Cortex of kidney (tissue), 1 donor: ENCODE data around the gene PPM1H.
"Not testable (repeated sequence)": the region's sequence is repeated elsewhere in the genome, so short reads cannot be mapped to it uniquely, and the experiment has no call there.

Experiments used
- DNase-seq: peaks from one replicate; lab custom pipeline; 2025; lab: John Stamatoyannopoulos, UW

The PPM1H gene, protein sequence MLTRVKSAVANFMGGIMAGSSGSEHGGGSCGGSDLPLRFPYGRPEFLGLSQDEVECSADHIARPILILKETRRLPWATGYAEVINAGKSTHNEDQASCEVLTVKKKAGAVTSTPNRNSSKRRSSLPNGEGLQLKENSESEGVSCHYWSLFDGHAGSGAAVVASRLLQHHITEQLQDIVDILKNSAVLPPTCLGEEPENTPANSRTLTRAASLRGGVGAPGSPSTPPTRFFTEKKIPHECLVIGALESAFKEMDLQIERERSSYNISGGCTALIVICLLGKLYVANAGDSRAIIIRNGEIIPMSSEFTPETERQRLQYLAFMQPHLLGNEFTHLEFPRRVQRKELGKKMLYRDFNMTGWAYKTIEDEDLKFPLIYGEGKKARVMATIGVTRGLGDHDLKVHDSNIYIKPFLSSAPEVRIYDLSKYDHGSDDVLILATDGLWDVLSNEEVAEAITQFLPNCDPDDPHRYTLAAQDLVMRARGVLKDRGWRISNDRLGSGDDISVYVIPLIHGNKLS

GRCh38 chr12:62934799-62935674, at the start of gene PPM1H:
TSS of gene PPM1H (minus strand) at chr12:62935150. CDS start at chr12:62934736, 414 bp downstream.
- DNase-seq, result no peak

GRCh38 chr12:62983594-62983993, 48.6 kb upstream of the PPM1H start:
- DNase-seq, result no peak

GRCh38 chr12:62978768-62979167, 43.8 kb upstream of the PPM1H start:
- no peak for DNase-seq

GRCh38 chr12:62977883-62978282, 42.9 kb upstream of the PPM1H start:
- DNase-seq, result no peak

- DNase-seq, result no peak
Measured at GRCh38 chr12:62977418-62977817, 42.5 kb upstream of the PPM1H start.

DNA sequence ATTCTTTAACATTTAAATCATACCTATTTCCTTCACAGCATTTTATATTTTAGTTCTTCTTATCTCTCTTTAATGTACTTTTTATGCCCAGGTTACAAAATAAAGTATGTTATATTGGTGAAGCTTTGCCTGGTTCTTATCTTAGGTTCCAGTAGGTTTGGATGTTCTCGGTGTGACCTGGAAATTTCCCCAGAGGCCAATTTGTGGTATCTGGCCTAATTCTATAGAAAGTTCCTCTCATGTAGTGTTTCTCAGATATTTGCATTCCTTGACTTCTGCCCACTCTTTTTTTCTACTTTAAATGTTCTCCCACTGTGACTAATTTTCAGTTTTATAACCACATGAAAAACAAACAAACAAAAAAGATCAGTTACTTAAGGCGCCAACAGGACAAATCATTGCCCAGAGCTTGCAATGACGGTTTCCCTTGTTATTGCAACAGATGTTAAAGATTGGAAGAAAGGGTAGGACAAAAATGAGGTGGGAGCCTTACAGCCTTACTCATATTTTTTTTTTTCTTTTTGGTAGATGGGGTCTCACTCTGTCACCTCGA, 41.2 kb upstream of the PPM1H start:
- no peak for DNase-seq

DNA sequence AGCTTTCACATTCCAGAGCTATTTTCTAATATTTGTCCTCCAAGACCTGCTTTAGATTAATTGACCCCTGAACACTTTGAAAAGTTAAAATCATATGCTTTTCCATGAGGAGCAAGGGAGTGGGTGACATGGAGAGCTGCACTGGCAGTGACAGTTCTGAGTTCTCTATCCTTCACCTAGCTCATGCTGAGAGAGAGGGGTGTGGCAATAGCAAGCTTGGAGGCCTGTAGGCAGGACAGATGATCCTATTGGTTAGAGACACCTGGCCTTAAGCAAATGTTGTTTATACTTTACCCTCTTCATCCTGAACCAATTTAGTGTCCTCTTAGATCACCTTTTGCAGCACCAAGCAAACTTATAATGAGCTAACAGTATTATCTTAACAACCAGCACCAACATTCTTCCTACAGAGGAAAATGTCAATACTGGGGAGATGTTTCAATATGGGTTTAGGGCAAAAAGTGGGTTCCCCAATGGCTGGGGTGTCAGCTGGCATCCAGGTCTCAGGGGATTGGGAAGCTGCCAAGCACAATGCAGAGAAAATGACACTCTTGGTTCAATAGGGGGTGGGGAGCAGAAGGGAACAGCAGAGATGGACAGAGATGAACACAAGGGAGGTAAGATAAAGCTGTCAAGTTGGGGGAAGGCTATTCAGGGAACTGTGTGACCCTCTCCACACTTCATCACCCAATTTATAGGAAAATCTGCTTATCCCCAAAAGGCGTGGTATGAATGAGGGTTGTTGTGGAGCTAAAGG, 37.0 kb upstream of the PPM1H start:
- DNase-seq, result no peak

GRCh38 chr12:62969695-62970094, 34.7 kb upstream of the PPM1H start:
- no peak for DNase-seq

- DNase-seq, result no peak
Measured at GRCh38 chr12:62967701-62968100, 32.8 kb upstream of the PPM1H start.

- no peak for DNase-seq
Measured at GRCh38 chr12:62966990-62967506, 32.1 kb upstream of the PPM1H start.

DNA sequence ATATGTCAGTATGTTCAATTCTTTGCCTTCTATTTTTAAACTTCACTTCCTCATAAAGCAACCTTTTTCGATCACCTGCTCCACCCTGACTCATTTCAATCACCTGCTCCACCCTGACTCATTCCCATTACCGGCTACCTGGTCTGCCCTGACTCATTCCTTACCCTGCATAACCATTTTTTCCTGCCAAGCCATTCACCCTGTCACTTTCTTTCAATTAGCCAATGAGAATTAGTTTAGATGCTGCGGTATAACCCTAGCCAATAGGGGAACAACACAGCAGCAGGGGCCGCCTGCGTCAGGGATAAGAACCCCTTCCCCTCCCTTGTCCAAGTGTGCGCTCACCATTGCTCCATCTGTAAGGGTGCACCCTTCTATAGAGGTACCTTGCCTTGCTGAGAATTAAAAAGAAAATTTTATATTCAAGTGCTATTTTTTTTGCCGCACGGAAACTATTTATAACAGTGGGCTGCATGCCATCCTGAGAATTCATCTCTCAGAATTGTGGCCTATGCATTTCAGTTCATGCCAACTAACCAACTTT, 31.6 kb upstream of the PPM1H start:
- DNase-seq, result not testable (repeated sequence)

GRCh38 chr12:62965700-62966099, 30.8 kb upstream of the PPM1H start:
- not testable (repeated sequence) for DNase-seq

DNA sequence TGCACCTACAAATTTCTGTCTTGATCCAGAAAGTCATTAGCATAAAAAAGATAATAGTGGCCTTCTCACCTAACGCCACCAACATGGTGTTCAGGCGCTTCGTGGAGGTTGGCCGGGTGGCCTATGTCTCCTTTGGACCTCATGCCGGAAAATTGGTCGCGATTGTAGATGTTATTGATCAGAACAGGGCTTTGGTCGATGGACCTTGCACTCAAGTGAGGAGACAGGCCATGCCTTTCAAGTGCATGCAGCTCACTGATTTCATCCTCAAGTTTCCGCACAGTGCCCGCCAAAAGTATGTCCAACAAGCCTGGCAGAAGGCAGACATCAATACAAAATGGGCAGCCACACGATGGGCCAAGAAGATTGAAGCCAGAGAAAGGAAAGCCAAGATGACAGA, 30.3 kb upstream of the PPM1H start:
- not testable (repeated sequence) for DNase-seq

- no peak for DNase-seq
Measured at GRCh38 chr12:62963486-62964041, 28.6 kb upstream of the PPM1H start.

GRCh38 chr12:62960324-62960723, 25.4 kb upstream of the PPM1H start:
- no peak for DNase-seq

GRCh38 chr12:62959745-62960144, 24.8 kb upstream of the PPM1H start:
- no peak for DNase-seq

DNA sequence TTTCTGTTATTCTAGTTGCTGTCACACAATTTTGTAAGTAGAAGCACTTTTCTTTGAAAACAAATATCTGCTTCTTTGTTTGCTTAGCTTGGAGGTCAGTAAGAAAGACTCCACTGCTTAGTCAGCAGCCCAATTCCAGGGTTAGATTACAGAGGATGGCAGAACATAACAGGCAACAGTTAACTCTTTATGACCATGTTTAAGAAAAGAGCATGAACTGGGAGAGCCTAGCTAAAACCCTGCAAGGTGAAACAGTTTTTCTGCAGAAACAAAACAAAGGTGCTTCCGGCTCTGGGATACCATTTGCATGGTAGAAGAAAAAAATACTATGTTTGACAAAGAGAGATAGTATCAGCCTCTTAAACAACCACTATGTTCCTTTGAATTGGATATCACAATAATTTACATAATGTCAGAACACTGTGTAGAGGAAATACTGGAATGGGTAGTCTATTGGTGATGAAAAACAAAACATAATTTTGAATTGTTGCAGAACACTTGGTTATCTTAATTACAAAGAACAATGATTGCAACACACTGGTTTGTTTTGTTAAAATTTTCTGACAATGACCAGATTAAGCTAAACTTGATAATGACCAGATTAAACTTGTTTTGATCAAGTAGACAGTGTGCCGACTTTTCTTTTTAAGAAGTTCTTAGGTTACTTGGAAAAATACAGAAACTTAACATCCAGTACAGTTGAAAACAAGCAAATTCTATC, 22.4 kb upstream of the PPM1H start:
- DNase-seq, result no peak

DNA sequence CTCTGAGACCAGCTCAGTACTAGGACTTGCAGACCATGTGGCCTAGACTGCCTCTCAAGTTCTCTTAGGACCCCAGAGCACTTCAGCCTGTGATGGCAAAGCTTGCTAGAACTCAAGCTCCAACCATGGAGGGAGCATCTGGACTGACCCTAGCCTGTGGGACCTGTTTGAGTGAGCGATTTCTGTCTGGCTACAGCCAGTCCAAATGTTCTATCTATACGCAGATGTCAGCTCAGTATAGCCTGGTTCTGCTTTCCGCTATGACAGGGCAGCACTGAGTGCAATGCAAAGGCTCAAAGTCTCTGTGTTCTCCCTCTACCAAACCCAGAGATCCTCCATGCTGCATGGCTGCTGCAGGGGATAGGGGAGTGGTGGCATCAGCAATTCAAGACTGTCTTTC, 20.7 kb upstream of the PPM1H start:
- DNase-seq, result no peak

GRCh38 chr12:62950317-62950716, 15.4 kb upstream of the PPM1H start:
- DNase-seq, result no peak

GRCh38 chr12:62948123-62948522, 13.2 kb upstream of the PPM1H start:
- no peak for DNase-seq
